HepG2 (cell line): ENCODE data around the gene RSAD1. TPM values are rescaled to one million over a fixed set of nuclear protein-coding genes. Genes with fewer than 3 reads are reported as not detected.
A peak's percentile ranks its signal among the peaks of the same experiment; 100 is the strongest.

Experiments used
- ETV5 ChIP-seq: IDR thresholded peaks from 2 replicates; pipeline ENCODE4 v1.6.1; 2018; ENCODE audit warnings: missing biosample characterization, missing genetic modification reagents, inconsistent platforms, borderline replicate concordance
- MEF2D ChIP-seq: sonication (generic); formaldehyde crosslinking; IDR thresholded peaks from 2 replicates; pipeline ENCODE4 v1.5.1; 2020; ENCODE audit warnings: mild to moderate bottlenecking, missing genetic modification reagents
- MXI1 ChIP-seq: IDR thresholded peaks from 3 replicates; pipeline ENCODE4 v1.6.1; 2012; ENCODE audit warnings: low read depth, low read length, inconsistent platforms, borderline replicate concordance
- PAX8 ChIP-seq: sonication (generic); formaldehyde crosslinking; IDR thresholded peaks from 2 replicates; pipeline ENCODE4 v1.8.0; 2022; ENCODE audit warnings: mild to moderate bottlenecking, missing genetic modification reagents, borderline replicate concordance
- RBM22 ChIP-seq: fragments of 200-400 bp; formaldehyde crosslinking; optimal IDR thresholded peaks from 2 replicates; pipeline ENCODE3; 2017; ENCODE audit warnings: mild to moderate bottlenecking, low read length, moderate library complexity
- RFX3 ChIP-seq: IDR thresholded peaks from 2 replicates; pipeline ENCODE4 v1.6.1; 2016; ENCODE audit warnings: missing biosample characterization, missing genetic modification reagents
- SKI ChIP-seq: fragments of 450-650 bp; IDR thresholded peaks from one replicate; pipeline ENCODE4 v1.6.1; 2018; ENCODE audit warnings: mild to moderate bottlenecking; ENCODE audit not compliant: partially characterized antibody
- SOX5 ChIP-seq: IDR thresholded peaks from 2 replicates; pipeline ENCODE4 v1.6.1; 2016; ENCODE audit warnings: borderline replicate concordance
- SP4 ChIP-seq: sonication (generic); formaldehyde crosslinking; IDR thresholded peaks from 2 replicates; pipeline ENCODE4 v1.8.1; 2023; ENCODE audit warnings: mild to moderate bottlenecking, missing genetic modification reagents
- TBX3 ChIP-seq: fragments of 450-650 bp; IDR thresholded peaks from 2 replicates; pipeline ENCODE4 v1.6.1; 2017; ENCODE audit warnings: antibody characterized with exemption, mild to moderate bottlenecking, inconsistent platforms, borderline replicate concordance
- ZNF10 ChIP-seq: sonication (generic); formaldehyde crosslinking; IDR thresholded peaks from 2 replicates; pipeline ENCODE4 v1.4.0; 2020; ENCODE audit warnings: mild to moderate bottlenecking, low read depth, missing genetic modification reagents, borderline replicate concordance
- ZNF441 ChIP-seq: sonication (generic); formaldehyde crosslinking; IDR thresholded peaks from 2 replicates; pipeline ENCODE4 v1.7.0; 2021; ENCODE audit warnings: missing genetic modification reagents, borderline replicate concordance
- ZNF547 ChIP-seq: sonication (generic); formaldehyde crosslinking; IDR thresholded peaks from 2 replicates; pipeline ENCODE4 v1.5.1; 2020; ENCODE audit warnings: mild to moderate bottlenecking, missing genetic modification reagents
- ZNF644 ChIP-seq: IDR thresholded peaks from 2 replicates; pipeline ENCODE4 v1.6.1; 2016; ENCODE audit warnings: low read depth
- ZNF7 ChIP-seq: IDR thresholded peaks from 2 replicates; pipeline ENCODE4 v1.6.1; 2016; ENCODE audit warnings: missing biosample characterization, missing genetic modification reagents
- ZNF772 ChIP-seq: sonication (generic); formaldehyde crosslinking; IDR thresholded peaks from 2 replicates; pipeline ENCODE4 v1.5.0; 2020; ENCODE audit warnings: mild to moderate bottlenecking, missing genetic modification reagents
- polyA plus RNA-seq, 8 experiments: library from polyadenylated mRNA; depleted of rRNA in 3 of 8; stranded (reverse) in 7 of 8; unstranded in 1 of 8; fragments of >200 nt; fragmentation: Illumina TruSeq in 4 of 8; extraction: Trizol in 4 of 8; gene quantifications; 2 replicates each; pipeline versions ENCODE4 v1.2.1 to v1.2.3, GENCODE V29; 2011 to 2016; ENCODE audit warnings: low read depth in 4 of 8, missing spikeins in 1 of 8, mixed read lengths in 1 of 8; ENCODE audit not compliant: insufficient read depth in 1 of 8
- total RNA-seq, 5 experiments: library from RNA; depleted of rRNA; stranded (reverse); fragments of >200 nt; fragmentation: Illumina TruSeq; extraction: Trizol; gene quantifications; 2 replicates each; pipeline ENCODE4 v1.2.3, GENCODE V29; 2016; ENCODE audit warnings: low read depth in 1 of 5
- TF ChIP-seq, protein P1 (sequence below): sonication (generic); formaldehyde crosslinking; IDR thresholded peaks from 2 replicates; pipeline ENCODE4 v1.5.0; 2020; ENCODE audit warnings: mild to moderate bottlenecking, missing genetic modification reagents
- TF ChIP-seq, protein P2 (sequence below): sonication (generic); formaldehyde crosslinking; IDR thresholded peaks from 2 replicates; pipeline ENCODE4 v1.4.0; 2020; ENCODE audit warnings: missing genetic modification reagents
- TF ChIP-seq, protein P3 (sequence below): sonication (generic); formaldehyde crosslinking; IDR thresholded peaks from 2 replicates; pipeline ENCODE4 v1.5.0; 2020; ENCODE audit warnings: missing genetic modification reagents

Gene RSAD1
- total and polyA plus RNA-seq, 2 of the 13 experiments (the other 11 are each of a cell fraction or from before 2014, with no cell fraction given) = 22.7 to 27.7 TPM

DNA sequence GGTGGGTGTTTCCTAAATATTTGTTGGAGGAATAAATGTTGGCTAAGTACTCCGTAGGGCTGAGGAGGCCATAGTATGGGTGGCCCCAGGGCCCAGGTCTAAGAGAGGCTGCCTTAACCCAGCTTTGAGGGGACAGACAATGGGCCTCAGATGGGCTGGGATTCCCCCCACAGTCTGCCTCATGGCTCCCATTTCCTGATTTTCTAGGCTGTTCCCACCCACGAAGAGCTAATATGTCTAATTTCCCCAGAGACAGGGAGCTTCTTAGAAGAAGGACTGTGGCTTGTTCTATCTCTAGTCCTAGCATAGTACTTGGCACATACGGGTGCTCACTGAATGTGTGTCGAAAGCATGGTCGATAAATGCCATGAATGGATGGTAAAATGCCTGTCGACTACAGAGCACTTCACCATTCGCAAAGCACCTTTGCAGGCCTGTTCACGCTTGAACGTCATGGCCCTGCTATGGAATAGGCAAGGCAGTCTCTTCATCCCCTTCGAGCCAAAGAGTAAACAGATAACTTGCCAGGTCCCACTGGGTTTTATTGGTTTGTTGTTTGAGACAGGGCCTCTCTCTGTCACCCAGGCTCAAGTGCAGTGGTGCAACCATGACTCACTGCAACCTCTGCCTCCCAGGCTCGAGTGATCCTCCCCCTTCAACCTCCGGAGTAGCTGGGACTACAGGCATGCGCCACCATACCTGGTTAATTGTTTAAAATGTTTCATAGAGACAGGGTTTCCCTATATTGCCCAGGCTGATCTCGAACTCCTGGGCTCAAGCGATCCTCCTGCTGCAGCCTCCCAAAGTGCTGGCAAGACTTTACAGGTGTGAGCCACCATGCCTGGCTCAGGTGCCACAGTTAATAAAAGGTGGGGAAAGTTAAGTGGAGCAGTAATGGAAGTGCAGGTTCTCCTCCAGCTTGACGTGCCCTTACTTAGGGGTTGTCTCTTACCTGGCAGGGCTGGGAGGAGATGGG is 19.7 kb upstream of the RSAD1 start (continued):
- TF ChIP-seq, protein P1, sequence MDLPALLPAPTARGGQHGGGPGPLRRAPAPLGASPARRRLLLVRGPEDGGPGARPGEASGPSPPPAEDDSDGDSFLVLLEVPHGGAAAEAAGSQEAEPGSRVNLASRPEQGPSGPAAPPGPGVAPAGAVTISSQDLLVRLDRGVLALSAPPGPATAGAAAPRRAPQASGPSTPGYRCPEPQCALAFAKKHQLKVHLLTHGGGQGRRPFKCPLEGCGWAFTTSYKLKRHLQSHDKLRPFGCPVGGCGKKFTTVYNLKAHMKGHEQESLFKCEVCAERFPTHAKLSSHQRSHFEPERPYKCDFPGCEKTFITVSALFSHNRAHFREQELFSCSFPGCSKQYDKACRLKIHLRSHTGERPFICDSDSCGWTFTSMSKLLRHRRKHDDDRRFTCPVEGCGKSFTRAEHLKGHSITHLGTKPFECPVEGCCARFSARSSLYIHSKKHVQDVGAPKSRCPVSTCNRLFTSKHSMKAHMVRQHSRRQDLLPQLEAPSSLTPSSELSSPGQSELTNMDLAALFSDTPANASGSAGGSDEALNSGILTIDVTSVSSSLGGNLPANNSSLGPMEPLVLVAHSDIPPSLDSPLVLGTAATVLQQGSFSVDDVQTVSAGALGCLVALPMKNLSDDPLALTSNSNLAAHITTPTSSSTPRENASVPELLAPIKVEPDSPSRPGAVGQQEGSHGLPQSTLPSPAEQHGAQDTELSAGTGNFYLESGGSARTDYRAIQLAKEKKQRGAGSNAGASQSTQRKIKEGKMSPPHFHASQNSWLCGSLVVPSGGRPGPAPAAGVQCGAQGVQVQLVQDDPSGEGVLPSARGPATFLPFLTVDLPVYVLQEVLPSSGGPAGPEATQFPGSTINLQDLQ (CRISPR knock-in tag) = no peak
- TF ChIP-seq ZNF10 (CRISPR knock-in tag) (no peak), RFX3 (CRISPR knock-in tag) (no peak), SKI (peak; percentile 70), RBM22 (no peak), MEF2D (peak; percentile 76; the same call in 1 of the 2 replicates), MXI1 (peak; percentile 58; the same call in 1 of the 3 replicates), ZNF7 (0 out of 2 replicates have a peak, but pooled peaks have one; percentile 27), ZNF441 (CRISPR knock-in tag) (no peak), ZNF772 (CRISPR knock-in tag) (peak; percentile 80; the same call in 1 of the 2 replicates), SOX5 (CRISPR knock-in tag) (peak; percentile 75; the same call in 1 of the 2 replicates), ZNF644 (CRISPR knock-in tag) (peak; percentile 85), ZNF547 (CRISPR knock-in tag) (no peak; the same call in 1 of the 2 replicates), ETV5 (CRISPR knock-in tag) (peak; percentile 63), TBX3 (0 out of 2 replicates have a peak, but pooled peaks have one; percentile 22), PAX8 (no peak), SP4 (CRISPR knock-in tag) (0 out of 2 replicates have a peak, but pooled peaks have one; percentile 5)
- TF ChIP-seq, protein P2, sequence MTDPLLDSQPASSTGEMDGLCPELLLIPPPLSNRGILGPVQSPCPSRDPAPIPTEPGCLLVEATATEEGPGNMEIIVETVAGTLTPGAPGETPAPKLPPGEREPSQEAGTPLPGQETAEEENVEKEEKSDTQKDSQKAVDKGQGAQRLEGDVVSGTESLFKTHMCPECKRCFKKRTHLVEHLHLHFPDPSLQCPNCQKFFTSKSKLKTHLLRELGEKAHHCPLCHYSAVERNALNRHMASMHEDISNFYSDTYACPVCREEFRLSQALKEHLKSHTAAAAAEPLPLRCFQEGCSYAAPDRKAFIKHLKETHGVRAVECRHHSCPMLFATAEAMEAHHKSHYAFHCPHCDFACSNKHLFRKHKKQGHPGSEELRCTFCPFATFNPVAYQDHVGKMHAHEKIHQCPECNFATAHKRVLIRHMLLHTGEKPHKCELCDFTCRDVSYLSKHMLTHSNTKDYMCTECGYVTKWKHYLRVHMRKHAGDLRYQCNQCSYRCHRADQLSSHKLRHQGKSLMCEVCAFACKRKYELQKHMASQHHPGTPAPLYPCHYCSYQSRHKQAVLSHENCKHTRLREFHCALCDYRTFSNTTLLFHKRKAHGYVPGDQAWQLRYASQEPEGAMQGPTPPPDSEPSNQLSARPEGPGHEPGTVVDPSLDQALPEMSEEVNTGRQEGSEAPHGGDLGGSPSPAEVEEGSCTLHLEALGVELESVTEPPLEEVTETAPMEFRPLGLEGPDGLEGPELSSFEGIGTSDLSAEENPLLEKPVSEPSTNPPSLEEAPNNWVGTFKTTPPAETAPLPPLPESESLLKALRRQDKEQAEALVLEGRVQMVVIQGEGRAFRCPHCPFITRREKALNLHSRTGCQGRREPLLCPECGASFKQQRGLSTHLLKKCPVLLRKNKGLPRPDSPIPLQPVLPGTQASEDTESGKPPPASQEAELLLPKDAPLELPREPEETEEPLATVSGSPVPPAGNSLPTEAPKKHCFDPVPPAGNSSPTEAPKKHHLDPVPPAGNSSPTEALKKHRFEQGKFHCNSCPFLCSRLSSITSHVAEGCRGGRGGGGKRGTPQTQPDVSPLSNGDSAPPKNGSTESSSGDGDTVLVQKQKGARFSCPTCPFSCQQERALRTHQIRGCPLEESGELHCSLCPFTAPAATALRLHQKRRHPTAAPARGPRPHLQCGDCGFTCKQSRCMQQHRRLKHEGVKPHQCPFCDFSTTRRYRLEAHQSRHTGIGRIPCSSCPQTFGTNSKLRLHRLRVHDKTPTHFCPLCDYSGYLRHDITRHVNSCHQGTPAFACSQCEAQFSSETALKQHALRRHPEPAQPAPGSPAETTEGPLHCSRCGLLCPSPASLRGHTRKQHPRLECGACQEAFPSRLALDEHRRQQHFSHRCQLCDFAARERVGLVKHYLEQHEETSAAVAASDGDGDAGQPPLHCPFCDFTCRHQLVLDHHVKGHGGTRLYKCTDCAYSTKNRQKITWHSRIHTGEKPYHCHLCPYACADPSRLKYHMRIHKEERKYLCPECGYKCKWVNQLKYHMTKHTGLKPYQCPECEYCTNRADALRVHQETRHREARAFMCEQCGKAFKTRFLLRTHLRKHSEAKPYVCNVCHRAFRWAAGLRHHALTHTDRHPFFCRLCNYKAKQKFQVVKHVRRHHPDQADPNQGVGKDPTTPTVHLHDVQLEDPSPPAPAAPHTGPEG (CRISPR knock-in tag) = no peak
- TF ChIP-seq, protein P3, sequence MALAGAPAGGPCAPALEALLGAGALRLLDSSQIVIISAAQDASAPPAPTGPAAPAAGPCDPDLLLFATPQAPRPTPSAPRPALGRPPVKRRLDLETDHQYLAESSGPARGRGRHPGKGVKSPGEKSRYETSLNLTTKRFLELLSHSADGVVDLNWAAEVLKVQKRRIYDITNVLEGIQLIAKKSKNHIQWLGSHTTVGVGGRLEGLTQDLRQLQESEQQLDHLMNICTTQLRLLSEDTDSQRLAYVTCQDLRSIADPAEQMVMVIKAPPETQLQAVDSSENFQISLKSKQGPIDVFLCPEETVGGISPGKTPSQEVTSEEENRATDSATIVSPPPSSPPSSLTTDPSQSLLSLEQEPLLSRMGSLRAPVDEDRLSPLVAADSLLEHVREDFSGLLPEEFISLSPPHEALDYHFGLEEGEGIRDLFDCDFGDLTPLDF (CRISPR knock-in tag) = no peak
